BJ (cell line): ENCODE data around the gene BEGAIN. TPM values are rescaled to one million over a fixed set of nuclear protein-coding genes. Genes with fewer than 3 reads are reported as not detected.

Experiments used
- CTCF ChIA-PET: fragments of 350-600 bp; formaldehyde crosslinking; extraction: SDS; loops from one replicate; lab custom pipeline; 2021; ENCODE audit warnings: antibody characterized with exemption, inconsistent platforms; lab: Yijun Ruan, JAX
- POLR2A ChIA-PET: fragments of 300-600 bp; sonication (Branson Sonifier 250); formaldehyde crosslinking; extraction: SDS; loops from one replicate; lab custom pipeline; 2021; ENCODE audit warnings: antibody characterized with exemption; lab: Charles Lee
- DNase-seq: peaks from one replicate; pipeline ENCODE4 v3.0.0-alpha.2; 2011; ENCODE audit warnings: low read depth
- H3K27me3 ChIP-seq: 2 replicates; pipeline ENCODE4 v1.6.0; 2011; ENCODE audit warnings: low read length; ENCODE audit not compliant: control insufficient read depth, insufficient read depth
- H3K36me3 ChIP-seq: 2 replicates; pipeline ENCODE4 v1.5.1; 2011; ENCODE audit warnings: low read length; ENCODE audit not compliant: control insufficient read depth, insufficient read depth
- H3K4me3 ChIP-seq: 2 replicates; pipeline ENCODE4 v1.5.1; 2011; ENCODE audit warnings: low read depth, mild to moderate bottlenecking, control low read depth, low read length
- polyA plus RNA-seq: library from polyadenylated mRNA; depleted of rRNA; stranded (reverse); fragments of >200 nt; gene quantifications from 2 replicates; pipeline ENCODE4 v1.2.3, GENCODE V29; 2011
- TF ChIP-seq, protein P1 (sequence below): IDR thresholded peaks from 2 replicates; pipeline ENCODE4 v1.5.1; 2011; ENCODE audit warnings: low read depth, mild to moderate bottlenecking, control low read depth, inconsistent platforms, low read length, moderate library complexity; ENCODE audit not compliant: insufficient read depth

Gene BEGAIN
- polyA plus RNA-seq, 1 experiment: 0.22 TPM

DNA sequence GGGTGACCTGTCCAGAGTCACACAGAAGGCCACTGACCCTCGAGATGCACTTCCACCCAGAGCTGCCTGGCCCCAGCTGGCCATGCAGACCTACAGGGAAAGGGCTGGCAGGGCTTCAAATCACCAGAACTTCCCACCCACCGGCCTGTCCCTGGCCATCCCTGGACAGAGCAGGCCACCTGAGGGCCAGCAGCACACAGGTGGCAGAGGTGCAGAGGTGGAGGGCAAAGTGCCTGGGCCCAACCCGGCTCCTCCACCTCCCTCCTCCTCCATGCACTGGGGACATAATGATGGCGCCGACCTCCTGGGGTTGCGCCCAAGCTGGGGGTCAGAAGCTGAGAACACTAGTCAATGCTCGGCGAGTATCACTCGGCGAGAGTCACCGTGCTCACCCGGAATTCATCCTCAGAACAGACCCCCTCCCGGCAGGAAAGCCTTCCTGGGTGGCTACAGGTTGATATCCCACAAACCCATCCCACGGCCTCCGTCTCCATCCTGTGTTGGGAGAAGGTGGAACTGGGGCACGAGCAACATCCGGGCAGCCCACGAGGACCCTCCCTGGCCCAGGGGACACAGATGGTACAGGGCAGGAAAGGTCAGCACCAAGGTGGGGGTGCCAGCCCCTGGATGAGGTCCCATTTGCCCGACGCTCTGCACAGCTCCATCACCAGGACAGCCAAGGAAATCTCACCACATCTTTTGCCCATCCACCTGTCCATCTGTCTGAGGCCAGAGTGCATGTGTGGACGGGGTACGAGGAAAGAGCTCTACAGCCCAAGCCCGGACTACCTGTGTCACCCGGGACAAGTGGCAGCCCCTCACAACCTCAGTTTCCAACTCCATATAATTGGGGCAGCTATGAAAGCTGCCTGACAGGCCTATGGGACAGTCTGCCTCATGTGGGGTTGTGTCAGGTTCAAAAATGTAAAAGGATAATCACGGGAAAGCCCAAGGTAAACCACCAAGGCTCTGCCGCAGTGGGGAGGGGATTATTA lies 10.8 kb downstream of the BEGAIN start:
- peaks cover 7% of the 10 kb centered on the region; the same call in 1 of the 2 replicates for H3K27me3 ChIP-seq
- POLR2A ChIA-PET: no interaction called here
- no peaks in the 10 kb centered on the region for H3K36me3 ChIP-seq
- TF ChIP-seq, protein P1, sequence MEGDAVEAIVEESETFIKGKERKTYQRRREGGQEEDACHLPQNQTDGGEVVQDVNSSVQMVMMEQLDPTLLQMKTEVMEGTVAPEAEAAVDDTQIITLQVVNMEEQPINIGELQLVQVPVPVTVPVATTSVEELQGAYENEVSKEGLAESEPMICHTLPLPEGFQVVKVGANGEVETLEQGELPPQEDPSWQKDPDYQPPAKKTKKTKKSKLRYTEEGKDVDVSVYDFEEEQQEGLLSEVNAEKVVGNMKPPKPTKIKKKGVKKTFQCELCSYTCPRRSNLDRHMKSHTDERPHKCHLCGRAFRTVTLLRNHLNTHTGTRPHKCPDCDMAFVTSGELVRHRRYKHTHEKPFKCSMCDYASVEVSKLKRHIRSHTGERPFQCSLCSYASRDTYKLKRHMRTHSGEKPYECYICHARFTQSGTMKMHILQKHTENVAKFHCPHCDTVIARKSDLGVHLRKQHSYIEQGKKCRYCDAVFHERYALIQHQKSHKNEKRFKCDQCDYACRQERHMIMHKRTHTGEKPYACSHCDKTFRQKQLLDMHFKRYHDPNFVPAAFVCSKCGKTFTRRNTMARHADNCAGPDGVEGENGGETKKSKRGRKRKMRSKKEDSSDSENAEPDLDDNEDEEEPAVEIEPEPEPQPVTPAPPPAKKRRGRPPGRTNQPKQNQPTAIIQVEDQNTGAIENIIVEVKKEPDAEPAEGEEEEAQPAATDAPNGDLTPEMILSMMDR: no peak
- CTCF ChIA-PET: interaction anchor here (1.6 kb wide), 1 partner anchor 159 kb away, joined by 4 read pairs; no protein-coding TSS in a partner anchor
- DNase-seq: no peak
- no peak overlapping the region for H3K4me3 ChIP-seq

DNA sequence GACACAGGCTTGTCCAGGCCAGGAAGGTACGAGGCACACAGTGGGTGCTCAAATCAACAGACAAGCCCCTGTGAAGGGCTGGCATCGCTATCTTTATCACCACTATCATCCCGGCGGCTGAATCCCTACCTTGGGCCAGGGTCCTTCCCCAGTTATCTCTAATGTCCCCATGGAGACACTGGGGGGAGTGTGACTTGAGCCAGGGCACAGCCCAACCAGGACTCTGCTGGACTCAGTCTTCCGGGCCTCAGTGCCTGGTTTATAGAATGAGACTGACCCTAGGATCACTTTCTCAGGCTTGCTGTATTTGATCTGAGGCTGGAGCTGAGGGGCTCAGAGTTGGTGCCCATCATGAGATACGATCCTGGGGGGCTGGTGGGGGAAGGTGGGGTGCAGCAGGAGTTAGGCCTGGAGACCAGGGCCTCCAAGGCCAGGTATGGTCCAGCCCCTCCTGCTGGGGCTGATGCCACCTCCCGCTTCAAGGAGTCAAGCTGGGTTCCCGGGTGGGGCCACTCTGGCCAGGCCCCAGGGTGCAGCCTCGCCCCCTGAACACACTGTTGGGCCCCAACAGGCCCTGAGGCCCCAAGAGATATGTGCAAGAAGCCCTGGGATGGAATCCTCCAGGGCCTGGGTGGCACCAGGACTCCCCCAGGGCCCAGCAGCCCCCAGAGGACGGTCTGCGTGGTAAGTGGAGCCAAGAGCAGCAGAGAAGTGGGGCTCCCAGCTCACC lies 11.8 kb downstream of the BEGAIN start:
- H3K4me3 ChIP-seq: no peak overlapping the region
- ChIA-PET POLR2A (no interaction called here), CTCF (no interaction called here)
- no peak for DNase-seq
- H3K36me3 ChIP-seq: no peaks in the 10 kb centered on the region
- TF ChIP-seq, protein P1: no peak
- H3K27me3 ChIP-seq: peaks cover 14% of the 10 kb centered on the region

DNA sequence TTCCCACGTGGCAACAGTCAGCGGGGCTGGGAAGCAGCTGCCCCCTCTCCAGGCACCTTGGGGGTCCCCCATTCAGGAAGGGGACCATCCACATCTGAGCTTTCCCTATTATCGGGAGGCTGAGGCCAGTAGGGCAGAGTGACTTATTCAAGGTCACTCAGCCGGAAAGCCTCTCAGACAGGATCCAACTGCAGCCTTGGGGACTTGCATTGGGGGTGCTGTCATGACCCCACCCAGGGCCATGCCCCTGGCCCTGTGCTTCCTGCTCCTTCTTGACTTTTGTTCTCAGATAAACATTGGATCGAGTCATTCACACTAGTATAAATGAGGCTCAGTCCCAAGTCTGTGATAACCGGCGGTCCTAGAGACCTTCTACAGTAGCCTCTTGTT lies 12.6 kb downstream of the BEGAIN start:
- Histone ChIP-seq H3K4me3 (no peak overlapping the region), H3K27me3 (peaks cover 20% of the 10 kb centered on the region), H3K36me3 (no peaks in the 10 kb centered on the region)
- no peak for DNase-seq
- TF ChIP-seq, protein P1: no peak
- POLR2A ChIA-PET: no interaction called here
- CTCF ChIA-PET: no interaction called here

DNA sequence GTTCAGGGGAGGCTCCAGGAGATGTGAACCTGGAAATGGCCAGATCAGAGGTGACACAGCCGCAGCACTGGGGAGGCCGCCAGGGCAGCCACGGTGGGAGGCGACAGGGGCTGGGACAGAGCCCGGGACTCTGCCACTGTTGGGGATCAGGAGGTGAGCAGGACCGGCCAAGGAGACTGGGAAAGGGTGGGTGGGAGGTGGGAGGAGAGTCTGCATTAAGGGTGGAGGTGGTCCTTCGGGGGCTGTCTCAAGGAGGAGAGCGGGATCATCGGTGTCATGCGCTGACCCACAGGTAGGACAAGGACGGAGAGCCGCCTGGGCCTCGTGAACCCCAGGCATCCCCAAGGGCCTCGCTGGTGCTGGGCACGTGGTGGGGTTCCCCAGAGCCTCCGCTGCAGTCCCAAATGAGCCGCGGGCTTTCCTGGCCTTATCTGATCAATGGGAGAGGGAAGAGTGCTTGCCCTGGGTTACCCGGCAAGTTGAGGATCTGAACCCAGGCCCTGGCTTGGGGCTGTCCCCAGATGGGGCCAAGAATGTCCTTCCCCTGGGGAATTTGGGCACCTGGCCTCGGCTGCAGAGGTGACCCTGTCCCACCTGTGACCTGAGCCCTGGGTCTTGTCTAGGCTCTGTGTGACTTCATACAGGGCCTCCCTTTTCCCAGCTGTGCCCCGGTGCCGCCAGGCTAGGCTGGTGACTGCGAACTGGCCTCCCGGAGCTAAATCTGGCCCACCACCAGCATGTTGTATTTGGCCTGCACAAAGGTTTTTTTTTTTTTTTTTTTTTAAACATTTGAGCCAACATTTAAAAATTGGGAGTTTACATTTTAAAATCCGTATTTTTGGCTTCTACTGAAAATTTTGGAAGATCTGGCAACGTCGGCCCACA lies 13.2 kb downstream of the BEGAIN start:
- DNase-seq: no peak
- peaks cover 27% of the 10 kb centered on the region for H3K27me3 ChIP-seq
- CTCF ChIA-PET: no interaction called here
- TF ChIP-seq, protein P1: no peak
- POLR2A ChIA-PET: no interaction called here
- no peak overlapping the region for H3K4me3 ChIP-seq
- no peaks in the 10 kb centered on the region for H3K36me3 ChIP-seq
